ENCODE results near the gene SLIT3.

Gene SLIT3

DNA sequence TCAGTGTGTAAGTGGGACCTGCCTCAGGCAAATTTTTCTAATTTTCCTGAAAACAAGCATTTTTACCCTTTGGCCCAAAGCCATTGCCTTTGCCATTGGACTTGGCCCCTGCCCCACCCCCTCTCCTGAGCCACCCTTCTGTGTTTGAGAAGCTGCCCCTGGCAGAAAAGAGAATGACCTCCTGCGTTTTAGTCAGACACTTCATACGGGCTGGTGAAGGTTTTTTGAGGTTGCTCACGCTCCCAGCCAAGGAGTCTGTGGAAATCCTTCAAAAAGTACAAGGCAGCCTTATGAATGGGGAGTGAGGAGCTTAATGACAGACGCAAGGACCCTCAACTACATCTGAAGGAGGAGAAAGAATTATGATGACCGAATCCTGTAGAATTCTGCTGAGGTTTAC lies 308.9 kb downstream of the SLIT3 start:
- DNase-seq (ENCODE audit: low spot score) = peak; percentile 27

DNA sequence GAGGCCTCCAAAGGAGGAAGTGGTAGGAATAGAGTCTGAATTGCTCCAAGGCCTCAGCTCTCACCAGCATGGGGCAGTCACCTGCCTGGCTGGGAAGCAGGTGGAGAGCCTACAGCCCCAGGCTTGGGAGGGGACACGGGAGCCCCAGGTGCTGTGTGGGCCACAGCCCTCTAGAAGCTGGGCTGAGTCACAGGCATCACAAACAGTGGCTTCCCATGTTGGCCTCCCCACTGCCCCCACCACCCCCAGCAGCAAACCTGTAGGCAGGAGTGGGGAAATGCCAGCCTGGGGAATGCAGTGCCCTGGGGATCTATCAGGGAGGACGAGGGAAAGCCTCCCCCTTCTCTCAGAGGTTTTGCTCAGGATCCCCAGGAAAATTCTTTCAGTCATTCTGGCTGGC lies 309.6 kb downstream of the SLIT3 start:
- no peak for DNase-seq (ENCODE audit: low spot score)

DNA sequence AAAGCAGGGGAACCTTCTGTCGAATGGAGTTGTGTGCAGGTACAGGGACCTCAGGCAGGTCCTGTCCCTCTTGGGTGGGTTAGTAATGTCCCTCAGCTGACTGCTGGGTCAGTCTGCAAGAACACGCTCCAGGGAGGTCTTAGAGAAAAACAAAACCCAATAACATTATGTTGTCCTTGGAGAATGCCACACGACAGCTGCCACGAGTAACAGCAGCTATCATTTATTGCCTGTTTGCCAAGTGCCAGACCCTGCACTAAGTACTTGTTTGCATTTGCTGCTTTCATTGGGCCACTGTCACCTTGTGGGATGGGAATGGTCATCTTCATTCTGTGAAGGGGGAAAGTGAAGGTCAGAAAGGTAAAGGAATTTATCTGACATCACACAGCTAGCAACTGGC lies 310.3 kb downstream of the SLIT3 start:
- DNase-seq (ENCODE audit: low spot score) = no peak

DNA sequence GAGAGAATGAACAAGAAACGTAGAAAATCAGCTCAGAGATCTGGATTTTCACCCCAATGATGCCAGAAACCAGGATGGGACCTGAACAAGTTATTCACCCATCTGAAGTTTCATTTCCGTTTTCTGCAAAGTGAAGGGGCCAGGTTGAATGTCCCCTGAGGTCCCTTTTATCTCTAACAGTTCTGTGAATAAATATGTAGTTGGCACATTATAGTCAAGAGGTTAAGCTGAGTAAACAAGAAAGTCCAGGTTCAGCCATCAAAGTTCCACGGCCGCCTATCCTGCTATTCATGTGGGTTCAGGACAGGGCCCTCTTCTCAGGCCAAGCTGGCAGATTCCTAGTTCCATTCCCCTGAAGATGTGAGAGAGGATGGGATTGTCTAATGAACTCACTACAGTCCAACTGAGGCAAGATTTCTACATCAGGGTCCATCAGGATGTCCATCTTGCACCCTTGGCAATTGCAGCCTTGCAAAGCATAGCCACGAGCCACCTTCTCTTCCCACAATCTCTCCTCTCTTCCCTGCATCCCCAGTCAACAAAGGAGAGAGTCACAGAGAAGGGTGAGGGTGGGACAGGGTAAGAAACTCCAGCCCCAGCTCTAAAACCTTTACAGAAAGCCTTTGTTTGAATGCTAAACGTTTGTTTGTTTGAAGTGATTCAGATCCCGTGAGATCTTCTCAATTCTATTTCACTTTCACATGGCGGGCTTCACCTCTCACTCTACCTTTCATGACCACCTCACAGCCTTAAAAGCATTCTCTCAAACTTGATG lies 311.0 kb downstream of the SLIT3 start:
- DNase-seq (ENCODE audit: low spot score) = no peak

DNA sequence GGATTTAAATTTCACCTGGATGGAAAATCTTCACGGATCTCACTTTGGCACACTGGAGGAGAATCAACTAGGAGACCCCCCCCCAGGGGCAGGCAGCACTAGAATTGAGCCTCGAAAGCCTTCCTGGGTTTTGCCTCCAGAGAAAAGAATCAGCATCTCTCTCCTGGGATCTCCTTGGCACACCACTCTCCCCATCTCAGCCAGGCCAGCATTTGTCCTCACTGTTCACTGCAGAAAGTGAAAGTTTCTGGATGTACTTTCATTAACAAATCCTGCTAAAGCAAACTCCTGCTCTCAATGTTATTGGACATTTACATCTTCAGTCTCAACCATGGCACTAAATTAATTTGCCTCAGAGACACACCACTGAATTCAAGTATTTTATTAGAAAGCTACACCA lies 312.2 kb downstream of the SLIT3 start:
- DNase-seq (ENCODE audit: low spot score) = no peak

DNA sequence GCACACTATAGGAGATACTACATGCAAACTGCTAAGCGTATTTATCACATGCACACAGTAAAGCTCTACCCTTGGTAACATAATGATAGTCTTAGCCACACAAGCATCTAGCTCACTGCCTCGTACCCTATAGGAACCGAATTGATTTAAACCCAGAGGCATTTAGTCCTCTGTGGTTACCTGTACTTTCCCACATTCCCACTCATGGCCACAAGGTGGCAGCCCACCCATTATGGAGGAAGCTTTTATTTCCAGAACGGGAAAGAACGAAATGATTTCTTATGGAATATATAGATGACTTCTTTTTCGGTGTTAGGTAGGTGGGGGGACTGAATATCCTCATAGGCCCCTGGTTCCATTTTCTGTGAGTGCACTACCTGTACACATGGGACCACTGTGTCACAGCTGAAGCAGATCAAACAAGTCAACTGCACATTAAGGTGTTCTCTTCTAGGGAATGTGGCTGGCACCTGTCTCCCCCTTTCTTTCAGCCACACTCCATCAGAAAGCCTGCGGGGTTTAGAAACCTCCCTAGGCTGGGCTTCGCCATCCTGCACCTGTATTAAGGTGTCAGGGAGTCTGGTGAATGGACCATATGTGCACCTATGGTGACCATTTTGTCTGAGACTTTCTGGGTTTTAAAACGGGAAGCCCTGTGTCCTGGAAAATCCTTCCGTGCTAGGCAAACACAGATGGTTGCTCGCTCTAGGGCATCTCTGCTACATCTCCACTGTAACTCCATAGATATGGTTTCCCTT lies 313.2 kb downstream of the SLIT3 start:
- peak; percentile 75 for DNase-seq (ENCODE audit: low spot score)

DNA sequence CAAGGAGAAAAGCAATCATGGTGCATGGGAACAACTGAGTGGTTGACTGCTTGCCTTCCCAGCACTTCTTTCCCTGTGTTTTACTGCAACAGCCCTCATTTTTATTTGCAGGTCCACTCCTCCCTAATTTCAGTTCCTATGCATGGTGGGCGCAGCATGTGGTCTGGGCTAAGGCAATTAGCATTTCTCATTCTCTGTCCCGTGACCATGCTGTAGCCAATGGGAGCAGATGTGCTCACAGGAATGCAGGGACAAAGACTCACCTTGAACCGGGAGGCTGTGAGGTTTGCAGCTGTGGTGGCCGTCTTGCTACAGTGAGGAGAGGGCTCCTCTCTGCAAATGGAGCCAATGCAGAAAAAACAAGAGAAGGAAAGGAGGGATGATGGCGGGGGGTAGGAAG lies 315.5 kb downstream of the SLIT3 start:
- DNase-seq (ENCODE audit: low spot score) = no peak

DNA sequence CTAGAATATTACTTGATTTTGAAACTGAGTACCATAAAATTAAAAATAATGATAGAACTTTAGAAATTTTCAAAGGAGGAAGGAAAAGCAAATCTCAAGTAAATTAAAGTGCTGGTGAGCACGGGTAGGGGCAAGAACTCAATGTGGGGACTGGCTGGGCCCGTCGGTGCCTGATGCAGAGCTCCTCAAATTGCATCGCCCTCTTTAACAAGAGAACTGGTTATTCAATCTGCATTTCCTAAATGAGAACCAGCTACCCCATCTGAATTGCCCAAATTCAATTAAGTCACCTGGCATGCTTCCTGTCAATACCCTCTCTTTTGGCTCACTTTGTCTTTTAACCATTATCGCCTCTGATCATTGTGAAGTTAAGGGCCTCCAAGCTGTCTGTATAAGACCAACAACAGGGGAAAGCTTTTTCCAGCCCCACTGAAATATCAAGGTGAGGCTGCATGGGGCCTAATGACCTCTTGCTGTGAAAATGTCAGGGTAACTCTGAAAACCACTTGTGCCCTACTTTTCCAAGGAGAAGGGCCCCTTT lies 316.7 kb downstream of the SLIT3 start:
- no peak for DNase-seq (ENCODE audit: low spot score)

DNA sequence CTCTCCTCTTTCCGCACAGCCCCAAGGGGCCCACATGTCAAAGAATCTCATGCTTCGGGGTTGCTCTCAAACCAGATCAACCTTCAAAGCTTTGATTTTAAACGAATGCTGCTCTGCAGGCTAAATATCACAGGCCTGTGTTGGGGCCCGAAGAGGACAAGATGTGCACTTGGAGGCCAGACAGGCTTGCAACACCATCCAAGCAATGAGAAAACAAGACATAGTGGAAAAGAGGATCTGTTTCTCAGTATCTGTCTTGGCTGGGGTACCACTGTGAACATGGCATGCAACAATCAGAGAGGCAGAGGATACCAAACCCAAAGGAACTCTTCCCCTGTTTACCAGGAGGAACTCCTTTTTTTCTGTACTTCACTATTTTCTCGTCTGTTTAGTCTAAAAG lies 321.8 kb downstream of the SLIT3 start:
- no peak for DNase-seq (ENCODE audit: low spot score)

DNA sequence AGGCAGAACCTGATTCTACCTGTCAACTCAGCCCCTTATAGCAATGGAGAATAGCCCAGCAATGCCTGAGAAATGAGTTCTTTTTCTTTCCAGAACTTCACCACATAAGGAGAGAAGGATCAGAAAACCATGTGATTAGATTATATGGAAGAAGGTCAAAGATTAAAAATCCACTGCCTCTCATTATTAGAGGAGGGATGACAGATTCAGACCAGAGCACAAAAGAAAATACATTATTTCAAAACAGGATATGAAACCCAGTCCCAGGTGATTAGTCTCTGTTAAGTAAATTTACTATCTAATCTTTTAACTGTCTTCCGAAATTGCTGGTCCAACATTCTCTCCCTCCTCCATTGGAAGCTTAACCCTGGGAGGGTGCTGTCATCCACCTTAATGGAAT lies 322.4 kb downstream of the SLIT3 start:
- DNase-seq (ENCODE audit: low spot score) = no peak

DNA sequence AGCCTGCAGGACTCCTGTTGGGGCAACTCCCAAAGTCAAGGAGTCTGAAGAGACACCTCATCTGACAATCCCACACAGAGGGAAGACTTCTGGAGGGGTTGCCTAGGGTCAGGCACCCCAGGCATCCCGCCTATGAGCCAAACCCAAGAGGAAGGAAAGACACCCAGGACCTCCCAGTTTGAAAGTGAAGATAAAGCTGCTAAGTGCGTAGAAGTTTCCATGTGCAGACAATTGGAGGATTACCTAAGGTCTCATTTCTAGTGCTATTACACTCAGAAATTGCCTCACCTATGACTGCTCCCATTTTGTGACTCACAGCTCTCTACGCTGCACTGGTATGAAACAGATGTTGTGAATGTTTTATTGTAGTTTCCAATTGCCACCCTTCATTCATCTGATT lies 322.9 kb downstream of the SLIT3 start:
- DNase-seq (ENCODE audit: low spot score) = peak; percentile 71

DNA sequence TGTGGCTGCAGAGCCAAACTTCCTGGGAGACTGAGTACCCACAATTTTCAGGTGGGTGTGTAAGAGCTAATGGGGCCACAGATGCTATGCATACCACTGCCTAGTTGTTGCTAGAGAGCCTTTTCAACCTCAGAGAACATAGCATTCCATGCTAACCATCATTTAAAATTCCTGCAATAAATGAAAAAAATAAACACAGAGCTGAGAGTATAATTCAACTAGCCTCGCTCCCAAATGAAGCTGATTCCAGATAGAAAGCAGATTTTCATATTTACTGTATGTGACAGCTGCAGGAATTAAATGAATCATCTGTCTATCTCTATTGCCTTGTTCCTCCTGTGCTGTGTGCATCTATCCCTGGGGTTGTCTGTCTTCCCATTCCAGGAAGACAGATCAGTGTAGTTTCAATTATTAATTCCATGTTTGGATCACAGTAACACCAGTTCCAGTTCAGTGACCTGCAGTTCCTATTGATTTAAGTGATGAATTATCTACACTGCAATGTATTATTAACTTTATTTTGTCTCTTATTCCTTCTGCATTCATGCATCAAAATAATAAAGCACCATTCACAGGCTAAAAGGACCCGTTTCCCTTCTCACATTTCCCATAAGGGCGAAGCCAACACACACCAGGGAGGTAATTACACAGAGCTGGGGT lies 324.5 kb downstream of the SLIT3 start:
- peak; percentile 79 for DNase-seq (ENCODE audit: low spot score)

DNA sequence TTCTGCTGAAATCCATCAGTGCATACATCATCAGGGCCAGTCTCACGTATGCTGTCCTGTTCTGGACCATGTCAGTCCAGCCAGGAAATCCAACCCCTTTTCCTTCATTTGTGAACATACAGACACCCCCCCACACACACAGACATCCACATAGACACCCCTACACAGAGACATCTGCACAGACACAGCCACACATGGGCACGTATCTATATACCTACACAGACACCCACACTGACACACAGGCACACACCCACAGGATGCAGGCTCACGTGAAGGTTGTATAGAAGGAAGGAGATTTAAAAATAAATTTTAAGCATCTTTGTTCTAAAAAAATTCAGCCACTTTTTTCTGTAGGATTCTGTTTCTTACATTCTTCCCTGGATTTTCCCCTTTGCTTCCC lies 325.6 kb downstream of the SLIT3 start:
- DNase-seq (ENCODE audit: low spot score) = no peak

DNA sequence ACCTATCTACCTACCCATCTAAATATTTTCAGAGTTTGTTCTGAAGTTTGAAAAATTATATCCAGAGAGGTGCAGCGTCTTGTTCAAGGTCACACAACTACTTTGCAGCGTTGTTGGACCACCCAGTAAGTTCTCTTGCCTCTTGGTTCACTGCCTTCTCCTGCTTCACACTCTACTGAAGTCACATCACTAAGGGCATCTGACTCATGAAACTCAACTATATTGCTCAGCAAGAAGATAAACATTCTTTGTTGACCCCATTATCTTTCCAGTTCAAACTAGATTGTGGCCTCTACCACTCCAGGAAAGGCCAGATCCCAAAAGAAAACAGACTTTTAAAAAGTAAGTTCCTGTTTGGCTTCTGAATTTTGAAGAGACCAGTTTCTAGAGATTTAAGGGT lies 326.9 kb downstream of the SLIT3 start:
- DNase-seq (ENCODE audit: low spot score) = peak; percentile 17

DNA sequence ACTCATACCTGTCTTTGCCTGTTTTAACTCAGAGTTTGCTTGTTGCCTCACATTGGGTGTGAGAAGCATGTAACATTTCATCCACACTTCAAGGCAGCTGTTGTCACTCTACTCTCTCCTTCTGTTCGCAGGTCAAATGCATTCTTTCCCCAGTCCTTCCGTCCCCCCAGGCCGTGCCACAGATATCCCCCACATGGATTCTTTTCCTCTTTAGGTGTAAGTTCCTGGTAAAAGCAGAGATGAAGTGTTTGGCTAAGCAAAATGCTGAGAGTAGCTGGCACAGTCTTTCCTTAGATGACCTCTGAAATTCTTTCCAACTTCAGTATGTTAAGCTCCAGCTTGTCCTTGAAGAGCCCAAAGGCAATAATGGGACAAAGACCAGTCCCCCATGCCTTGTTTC lies 328.2 kb downstream of the SLIT3 start:
- no peak for DNase-seq (ENCODE audit: low spot score)

DNA sequence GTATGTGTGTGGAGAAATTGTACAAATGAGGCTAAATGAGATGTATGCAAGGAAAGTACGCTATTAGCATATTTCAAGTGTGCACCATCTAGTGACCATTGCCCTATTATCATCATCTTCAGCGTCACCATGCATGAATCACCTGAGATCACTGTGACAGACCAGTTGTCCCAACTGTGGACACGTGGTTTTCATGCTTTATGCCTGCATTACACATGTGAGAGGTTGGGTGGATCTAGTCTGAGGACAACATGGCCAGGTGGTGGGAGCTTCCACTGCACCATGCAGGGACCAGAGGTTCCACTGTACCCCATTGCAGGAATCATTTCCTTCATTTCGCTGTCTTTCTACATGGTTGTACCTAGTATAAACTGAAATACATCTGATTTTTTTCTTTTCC lies 329.8 kb downstream of the SLIT3 start:
- no peak for DNase-seq (ENCODE audit: low spot score)

DNA sequence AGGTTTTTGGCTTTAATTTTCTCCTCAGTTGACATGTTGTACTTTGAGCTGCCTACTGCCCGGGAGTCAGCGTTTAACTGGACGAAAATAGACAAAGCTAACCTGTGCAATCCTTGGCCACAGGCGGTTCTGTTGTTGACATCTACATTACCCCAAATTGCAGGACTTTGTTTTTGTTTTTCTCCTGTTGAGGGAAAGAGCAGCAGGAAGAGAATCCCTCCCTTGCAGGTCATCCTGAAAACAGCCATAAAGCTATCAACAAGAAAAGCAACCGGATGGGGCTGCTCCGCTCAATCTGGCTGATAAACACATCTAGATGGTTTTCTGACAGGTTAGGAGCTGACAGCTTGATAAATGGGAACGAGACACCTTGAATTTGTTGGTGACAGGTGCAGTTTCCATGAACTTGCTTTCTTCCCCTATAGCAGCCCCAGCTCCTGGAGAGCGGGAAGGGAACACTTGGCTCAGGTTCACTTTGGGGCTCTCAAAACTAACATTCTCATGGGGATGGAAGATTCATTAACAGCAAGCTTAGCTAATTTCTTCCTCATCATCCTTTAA lies 331.5 kb downstream of the SLIT3 start:
- DNase-seq (ENCODE audit: low spot score) = no peak

DNA sequence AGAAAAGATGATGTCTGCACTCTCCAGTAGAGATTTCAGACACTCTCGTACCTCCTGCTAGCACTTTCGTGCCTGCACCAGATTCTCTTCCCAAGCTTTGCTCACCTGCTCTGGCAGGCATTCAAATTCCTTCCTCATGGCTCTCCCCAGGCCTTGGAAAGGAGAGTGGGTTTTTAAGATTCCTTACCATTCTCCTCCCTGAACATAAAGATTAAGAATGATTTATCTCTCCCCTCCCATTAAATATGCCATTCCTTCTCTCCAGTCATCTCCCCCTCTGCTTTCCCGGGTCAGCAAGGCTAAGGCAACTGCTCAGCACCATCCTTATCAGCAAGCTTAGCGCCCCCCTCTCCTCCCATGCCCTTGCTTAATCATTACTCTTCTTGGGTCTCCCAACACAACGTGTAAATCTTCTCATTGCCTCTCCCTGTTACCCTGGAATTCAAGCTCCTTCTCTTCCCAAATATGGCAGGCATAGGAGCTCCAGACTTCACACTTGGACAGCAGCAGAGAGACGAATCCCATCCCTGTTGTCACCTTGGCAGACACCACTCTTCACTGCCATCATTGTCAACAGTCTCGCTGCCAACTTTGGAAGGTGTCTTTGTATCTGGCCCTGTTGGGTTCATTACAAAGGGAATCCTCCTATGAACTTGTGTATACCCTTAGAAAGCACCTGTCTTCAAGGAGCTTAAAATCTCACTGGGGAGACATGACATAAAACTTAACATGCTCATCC lies 332.9 kb downstream of the SLIT3 start:
- no peak for DNase-seq (ENCODE audit: low spot score)

DNA sequence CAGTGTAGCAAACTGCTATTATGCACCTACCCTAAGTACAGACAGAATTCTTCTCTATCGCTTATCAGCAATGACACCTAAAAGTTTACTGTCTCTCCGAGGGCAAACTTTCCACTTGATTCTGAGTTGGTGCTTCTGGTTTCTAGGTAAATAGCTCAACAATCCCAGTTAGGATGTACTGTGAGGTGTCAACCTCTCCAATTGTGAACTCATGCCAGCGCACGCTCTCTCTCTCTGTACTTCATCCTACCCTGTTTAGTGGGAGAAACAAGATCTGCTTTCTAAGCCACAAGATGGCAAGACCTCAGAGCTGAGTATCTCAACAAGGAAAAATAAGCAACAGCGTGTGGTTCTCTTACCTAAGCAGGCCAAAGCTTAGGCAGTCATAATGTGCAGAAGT lies 335.3 kb downstream of the SLIT3 start:
- DNase-seq (ENCODE audit: low spot score) = no peak

DNA sequence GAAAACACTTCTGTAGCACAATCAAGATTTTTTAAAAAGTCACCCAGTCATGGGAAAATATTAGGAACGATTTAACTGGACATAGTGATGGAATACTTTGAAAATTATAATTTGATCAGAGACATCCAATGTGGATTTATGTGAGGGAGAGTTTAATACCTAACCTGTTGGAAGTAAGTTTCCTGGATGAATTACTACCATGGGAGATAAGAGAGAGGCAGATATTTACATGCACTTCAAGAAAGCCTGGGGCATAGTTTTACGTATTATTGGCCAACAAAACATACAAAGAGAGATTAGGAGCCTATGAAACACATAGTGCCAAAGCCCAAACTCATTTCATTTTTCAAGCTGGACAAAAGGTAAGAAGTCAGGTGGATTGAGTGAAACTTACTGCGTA lies 336.8 kb downstream of the SLIT3 start:
- no peak for DNase-seq (ENCODE audit: low spot score)

DNA sequence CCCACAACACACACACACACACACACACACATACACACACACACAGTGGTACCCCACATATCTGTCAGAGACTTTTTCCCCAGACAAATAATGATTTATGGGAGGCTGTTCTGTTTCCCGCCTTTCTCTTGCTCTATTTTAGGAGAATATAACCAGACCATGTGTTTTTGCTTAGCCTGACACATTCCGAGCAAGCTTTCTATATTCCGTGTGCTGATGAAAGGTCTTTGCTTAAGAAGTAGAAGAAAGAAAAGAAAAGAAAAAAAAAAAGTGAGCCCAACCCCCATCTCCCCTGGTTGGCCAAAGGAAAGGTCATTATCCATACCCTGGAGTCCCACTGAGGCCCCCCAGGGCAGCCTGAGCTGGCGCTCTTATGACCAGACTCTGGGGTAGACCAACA lies 338.6 kb downstream of the SLIT3 start:
- DNase-seq (ENCODE audit: low spot score) = peak; percentile 68

DNA sequence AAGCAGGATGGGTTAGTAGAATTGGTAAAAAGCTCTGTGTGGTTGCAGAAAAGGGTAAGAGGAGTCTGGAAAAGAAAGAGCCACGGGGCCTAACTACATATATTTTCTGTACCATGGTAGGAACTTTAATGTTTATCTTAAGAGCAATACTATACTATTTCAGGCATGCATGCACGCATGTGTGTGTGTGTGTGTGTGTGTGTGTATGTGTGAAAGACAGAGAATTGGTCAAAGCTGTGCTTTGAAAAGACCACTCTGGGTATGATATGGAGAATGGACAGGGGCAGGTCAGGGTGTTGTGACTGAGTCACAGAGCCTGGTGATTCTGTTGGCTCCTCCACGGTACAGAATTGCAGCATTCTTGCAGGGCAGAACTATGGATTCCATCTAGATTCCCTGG lies 339.3 kb downstream of the SLIT3 start:
- DNase-seq (ENCODE audit: low spot score) = peak; percentile 17
